ENCODE results near the gene LCE1B. TPM values are rescaled to one million over a fixed set of nuclear protein-coding genes. Genes with fewer than 3 reads are reported as not detected.

The LCE1B gene
- total RNA-seq, 4 donors from 2014 or later = not detected

DNA sequence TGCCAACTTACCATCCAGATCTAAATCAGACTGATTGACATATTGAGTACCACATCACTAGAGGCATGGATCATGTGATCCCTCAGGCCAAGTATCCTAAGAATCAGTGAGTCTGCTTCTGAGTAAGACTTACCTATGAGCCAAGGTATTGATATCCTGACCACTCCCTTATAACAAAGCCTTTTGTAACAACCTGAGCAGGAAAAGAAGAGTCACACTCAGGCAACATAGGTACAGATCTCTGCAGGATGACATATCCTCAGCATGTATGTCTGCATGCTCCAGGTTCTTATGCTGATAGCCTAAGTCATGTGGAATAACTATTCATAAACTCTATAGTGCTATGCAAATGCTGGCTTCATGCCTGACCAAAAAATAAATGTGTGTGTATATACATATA is 13.2 kb downstream of the LCE1B start:
- no peak overlapping the region for H3K27ac ChIP-seq
- no peak for ATAC-seq
- TF ChIP-seq EP300 (IDR thresholded peaks at IDR 0.05) (no peak), POLR2AphosphoS5 (IDR thresholded peaks at IDR 0.05) (no peak), POLR2A (IDR thresholded peaks at IDR 0.05) (no peak)
- H3K36me3 ChIP-seq = no peaks in the 10 kb centered on the region
- H3K4me3 ChIP-seq = no peak overlapping the region
- H3K27me3 ChIP-seq = no peaks in the 10 kb centered on the region
- H3K9me3 ChIP-seq = no peaks in the 10 kb centered on the region
- H3K4me1 ChIP-seq = no peaks in the 10 kb centered on the region

DNA sequence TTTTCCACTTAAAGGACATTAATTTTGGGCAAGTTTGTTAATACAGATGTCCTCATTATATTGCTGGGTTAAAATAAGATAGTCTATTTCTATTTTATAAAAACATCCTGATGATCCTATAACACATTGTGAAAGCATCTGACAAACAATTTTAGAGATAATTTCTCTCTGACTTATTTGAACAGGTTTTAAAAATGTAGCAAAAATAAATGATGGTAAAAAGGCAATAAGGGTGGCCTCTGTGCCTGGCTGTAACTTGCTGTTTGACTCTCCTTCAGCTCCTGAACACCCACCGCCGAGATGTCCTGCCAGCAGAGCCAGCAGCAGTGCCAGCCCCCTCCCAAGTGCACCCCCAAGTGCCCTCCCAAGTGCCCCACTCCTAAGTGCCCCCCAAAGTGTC is 15.4 kb downstream of the LCE1B start, which contains the start of gene LCE1A:
LCE1A (plus strand) TSS at position 301 of the 400 bp plus-strand sequence; CDS start at position 301, 0 bp downstream.
- Histone ChIP-seq H3K36me3 (no peaks in the 10 kb centered on the region), H3K9me3 (no peaks in the 10 kb centered on the region), H3K27me3 (no peaks in the 10 kb centered on the region), H3K4me3 (no peak within 1 kb of the TSS), H3K27ac (no peak within 1 kb of the TSS), H3K4me1 (no peaks in the 10 kb centered on the region)
- WGBS, 2 donors (ENCODE audit: low coverage in 1 of 2) = 62 to 67% methylated on average over 1 to 2 of the region's 2 CpGs
- ATAC-seq = no peak
- TF ChIP-seq EP300 (IDR thresholded peaks at IDR 0.05) = no peak
- TF ChIP-seq, protein P1, sequence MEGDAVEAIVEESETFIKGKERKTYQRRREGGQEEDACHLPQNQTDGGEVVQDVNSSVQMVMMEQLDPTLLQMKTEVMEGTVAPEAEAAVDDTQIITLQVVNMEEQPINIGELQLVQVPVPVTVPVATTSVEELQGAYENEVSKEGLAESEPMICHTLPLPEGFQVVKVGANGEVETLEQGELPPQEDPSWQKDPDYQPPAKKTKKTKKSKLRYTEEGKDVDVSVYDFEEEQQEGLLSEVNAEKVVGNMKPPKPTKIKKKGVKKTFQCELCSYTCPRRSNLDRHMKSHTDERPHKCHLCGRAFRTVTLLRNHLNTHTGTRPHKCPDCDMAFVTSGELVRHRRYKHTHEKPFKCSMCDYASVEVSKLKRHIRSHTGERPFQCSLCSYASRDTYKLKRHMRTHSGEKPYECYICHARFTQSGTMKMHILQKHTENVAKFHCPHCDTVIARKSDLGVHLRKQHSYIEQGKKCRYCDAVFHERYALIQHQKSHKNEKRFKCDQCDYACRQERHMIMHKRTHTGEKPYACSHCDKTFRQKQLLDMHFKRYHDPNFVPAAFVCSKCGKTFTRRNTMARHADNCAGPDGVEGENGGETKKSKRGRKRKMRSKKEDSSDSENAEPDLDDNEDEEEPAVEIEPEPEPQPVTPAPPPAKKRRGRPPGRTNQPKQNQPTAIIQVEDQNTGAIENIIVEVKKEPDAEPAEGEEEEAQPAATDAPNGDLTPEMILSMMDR (IDR thresholded peaks at IDR 0.05) = no peak
- TF ChIP-seq POLR2AphosphoS5 (IDR thresholded peaks at IDR 0.05) = no peak
- TF ChIP-seq POLR2A (IDR thresholded peaks at IDR 0.05) = no peak

DNA sequence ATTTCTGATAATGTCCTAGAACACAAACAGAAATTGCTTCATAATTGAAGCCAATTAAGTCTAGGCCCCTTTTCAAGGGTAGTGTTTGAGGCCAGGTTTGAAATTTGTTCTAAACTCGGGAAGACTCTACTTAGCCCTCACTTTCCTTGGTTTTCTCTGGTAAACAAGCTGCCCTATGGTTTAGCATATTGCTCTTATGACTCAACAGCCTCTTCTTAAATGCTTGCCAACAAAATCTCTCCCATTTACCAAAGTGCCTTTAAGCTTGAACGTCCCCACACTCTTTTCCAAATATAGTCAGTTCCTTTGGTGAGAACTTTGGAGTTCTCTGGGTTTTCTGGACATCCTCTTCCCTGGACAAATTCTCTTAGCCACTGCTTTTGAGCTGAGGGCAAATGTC is 25.1 kb downstream of the LCE1B start:
- no peaks in the 10 kb centered on the region for H3K36me3 ChIP-seq
- no peaks in the 10 kb centered on the region for H3K27me3 ChIP-seq
- no peaks in the 10 kb centered on the region for H3K4me1 ChIP-seq
- TF ChIP-seq EP300 (IDR thresholded peaks at IDR 0.05) (no peak), POLR2A (IDR thresholded peaks at IDR 0.05) (no peak), POLR2AphosphoS5 (IDR thresholded peaks at IDR 0.05) (no peak)
- TF ChIP-seq, protein P1 (IDR thresholded peaks at IDR 0.05) = no peak
- 32 to 39% methylated on average over 2 of the region's 2 CpGs for whole genome bisulfite sequencing, 2 donors (ENCODE audit: low coverage in 1 of 2)
- H3K9me3 ChIP-seq = no peaks in the 10 kb centered on the region
- no peak overlapping the region for H3K27ac ChIP-seq
- ATAC-seq = no peak
- H3K4me3 ChIP-seq = no peak overlapping the region

DNA sequence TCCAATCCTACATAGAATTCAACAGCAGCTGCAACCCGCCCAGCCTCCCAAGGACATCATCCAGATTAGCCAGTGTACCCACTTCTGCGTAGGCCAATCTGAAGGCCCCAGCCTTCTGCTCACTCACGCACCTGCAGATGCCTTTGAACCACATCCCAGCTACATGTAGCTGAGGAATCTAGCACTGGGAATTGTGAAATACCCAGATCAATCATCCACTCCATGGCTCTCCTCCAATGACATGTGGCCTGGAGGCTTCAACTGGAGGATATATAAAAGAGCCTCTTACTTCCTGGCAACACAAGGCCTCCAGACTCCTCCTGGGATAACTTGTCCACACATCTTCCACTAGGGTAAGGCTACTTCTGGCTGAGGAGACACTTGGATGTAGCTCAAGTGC is 30.8 kb downstream of the LCE1B start, which contains the start of gene LCE6A:
LCE6A (plus strand) TSS at position 301 of the 400 bp plus-strand sequence. CDS start 665 bp downstream, outside the sequence.
- H3K36me3 ChIP-seq = no peaks in the 10 kb centered on the region
- 50 to 93% methylated on average over 1 to 3 of the region's 3 CpGs for WGBS, 2 donors (ENCODE audit: low coverage in 1 of 2)
- no peaks in the 10 kb centered on the region for H3K4me1 ChIP-seq
- ATAC-seq = no peak
- no peaks in the 10 kb centered on the region for H3K9me3 ChIP-seq
- no peak within 1 kb of the TSS for H3K4me3 ChIP-seq
- no peaks in the 10 kb centered on the region for H3K27me3 ChIP-seq
- TF ChIP-seq POLR2AphosphoS5 (IDR thresholded peaks at IDR 0.05) = no peak
- no peak for TF ChIP-seq POLR2A (IDR thresholded peaks at IDR 0.05)
- TF ChIP-seq, protein P1 (IDR thresholded peaks at IDR 0.05) = no peak
- no peak for TF ChIP-seq EP300 (IDR thresholded peaks at IDR 0.05)
- H3K27ac ChIP-seq = no peak within 1 kb of the TSS

DNA sequence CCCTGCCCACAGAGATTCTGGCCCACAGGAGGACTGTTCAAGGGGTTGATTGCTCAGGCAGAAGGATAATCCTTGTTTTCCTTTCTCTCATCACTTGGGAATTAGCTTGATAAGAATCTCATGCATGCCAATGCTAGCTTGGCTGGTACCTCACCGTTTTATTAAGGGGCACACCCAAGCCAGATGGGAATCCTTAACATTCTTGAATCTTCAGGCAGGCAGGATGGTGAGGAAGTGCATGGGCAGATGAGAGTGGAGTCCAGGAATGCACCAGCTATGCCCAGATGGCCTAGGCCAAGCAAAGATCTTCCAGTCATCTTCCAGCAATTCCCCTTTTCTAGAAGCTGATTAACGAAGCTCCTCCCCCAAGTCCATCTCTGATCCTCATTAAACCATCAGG is 43.9 kb downstream of the LCE1B start:
- no peaks in the 10 kb centered on the region for H3K36me3 ChIP-seq
- TF ChIP-seq, protein P1 (IDR thresholded peaks at IDR 0.05) = no peak
- no peak for TF ChIP-seq POLR2A (IDR thresholded peaks at IDR 0.05)
- TF ChIP-seq POLR2AphosphoS5 (IDR thresholded peaks at IDR 0.05) = no peak
- no peak for TF ChIP-seq EP300 (IDR thresholded peaks at IDR 0.05)
- WGBS, 2 donors (ENCODE audit: low coverage in 1 of 2) = 62 to 100% methylated on average over 1 to 2 of the region's 2 CpGs

More for the DNA sequence above, 43.9 kb downstream of the LCE1B start:
- no peaks in the 10 kb centered on the region for H3K27me3 ChIP-seq
- no peaks in the 10 kb centered on the region for H3K9me3 ChIP-seq
- peaks cover 0 to 3% (median 0%) of the 10 kb centered on the region in 3 donors for H3K4me1 ChIP-seq
- H3K27ac ChIP-seq = no peak overlapping the region
- ATAC-seq = no peak
- H3K4me3 ChIP-seq = no peak overlapping the region
